HG03571 (cell line): Measurements from ENCODE around the gene MARVELD3.
"Not testable (repeated sequence)": the region's sequence is repeated elsewhere in the genome, so short reads cannot be mapped to it uniquely, and the experiment has no call there.

Experiments used
- ATAC-seq: cut with Tn5 transposase; IDR thresholded peaks from one replicate; pipeline ENCODE4 v1.9.1; 2021; ENCODE audit not compliant: unreplicated experiment

The MARVELD3 gene, protein sequence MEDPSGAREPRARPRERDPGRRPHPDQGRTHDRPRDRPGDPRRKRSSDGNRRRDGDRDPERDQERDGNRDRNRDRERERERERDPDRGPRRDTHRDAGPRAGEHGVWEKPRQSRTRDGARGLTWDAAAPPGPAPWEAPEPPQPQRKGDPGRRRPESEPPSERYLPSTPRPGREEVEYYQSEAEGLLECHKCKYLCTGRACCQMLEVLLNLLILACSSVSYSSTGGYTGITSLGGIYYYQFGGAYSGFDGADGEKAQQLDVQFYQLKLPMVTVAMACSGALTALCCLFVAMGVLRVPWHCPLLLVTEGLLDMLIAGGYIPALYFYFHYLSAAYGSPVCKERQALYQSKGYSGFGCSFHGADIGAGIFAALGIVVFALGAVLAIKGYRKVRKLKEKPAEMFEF

DNA sequence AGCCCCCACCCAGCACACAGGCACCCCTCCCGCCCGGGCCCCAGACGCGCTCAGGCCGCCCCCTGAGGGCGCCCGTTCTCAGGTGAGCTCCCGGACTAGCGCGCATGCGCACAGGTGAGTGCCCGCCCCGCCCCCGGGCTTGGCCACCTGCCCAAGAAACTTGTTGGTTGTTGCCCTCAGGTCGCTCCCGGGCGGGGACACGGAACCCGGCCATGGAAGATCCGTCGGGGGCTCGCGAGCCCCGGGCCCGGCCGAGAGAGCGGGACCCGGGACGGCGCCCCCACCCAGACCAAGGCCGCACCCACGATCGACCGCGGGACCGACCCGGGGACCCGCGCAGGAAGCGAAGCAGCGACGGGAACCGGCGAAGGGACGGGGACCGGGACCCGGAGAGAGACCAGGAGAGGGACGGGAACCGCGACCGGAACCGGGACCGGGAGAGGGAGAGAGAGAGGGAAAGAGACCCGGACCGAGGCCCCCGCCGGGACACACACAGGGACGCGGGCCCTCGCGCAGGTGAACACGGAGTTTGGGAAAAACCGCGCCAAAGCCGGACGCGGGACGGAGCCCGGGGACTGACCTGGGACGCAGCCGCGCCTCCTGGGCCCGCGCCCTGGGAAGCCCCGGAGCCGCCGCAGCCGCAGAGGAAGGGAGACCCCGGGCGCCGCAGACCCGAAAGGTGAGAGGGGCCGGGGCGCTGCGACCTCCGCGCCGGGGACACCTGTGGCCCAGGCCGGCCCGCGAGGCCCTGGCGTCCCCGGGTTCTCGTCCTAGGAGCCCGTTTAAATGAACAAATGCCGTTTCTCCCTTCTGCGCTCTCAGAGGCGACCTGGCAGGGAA, at the start of gene MARVELD3:
MARVELD3 (plus strand) TSS at position 167 of the 840 bp plus-strand sequence; CDS start at position 213, 46 bp downstream.
- no peak for ATAC-seq

DNA sequence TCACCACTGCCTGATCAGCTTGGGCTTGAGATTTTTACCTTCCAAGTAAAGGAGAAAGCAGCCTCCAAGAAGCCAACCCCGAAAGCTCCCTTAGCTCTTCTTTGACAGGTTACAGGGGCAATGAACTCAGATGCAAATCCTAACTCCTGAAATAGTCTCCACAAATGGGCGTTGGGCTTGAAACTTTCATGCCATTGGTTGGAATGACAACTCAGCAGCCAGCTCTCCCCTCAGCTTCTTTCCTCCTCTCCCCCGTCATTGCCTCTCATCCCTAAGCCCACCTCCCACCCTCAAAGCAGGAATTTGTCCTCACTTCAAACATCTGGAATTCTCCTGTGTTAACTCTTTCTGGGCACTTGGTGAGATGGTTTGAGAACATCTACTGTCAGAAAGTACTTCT, 49.0 kb upstream of the MARVELD3 start, which contains the start of gene TAT:
TAT (minus strand) TSS at position 122 of the 400 bp plus-strand sequence. CDS start 677 bp downstream, outside the sequence.
- ATAC-seq: no peak

- not testable (repeated sequence) for ATAC-seq
These were observed 43.5 kb upstream of the MARVELD3 start for GRCh38 chr16:71582553-71582848.

GRCh38 chr16:71584543-71585317, 41.3 kb upstream of the MARVELD3 start:
- ATAC-seq: no peak

DNA sequence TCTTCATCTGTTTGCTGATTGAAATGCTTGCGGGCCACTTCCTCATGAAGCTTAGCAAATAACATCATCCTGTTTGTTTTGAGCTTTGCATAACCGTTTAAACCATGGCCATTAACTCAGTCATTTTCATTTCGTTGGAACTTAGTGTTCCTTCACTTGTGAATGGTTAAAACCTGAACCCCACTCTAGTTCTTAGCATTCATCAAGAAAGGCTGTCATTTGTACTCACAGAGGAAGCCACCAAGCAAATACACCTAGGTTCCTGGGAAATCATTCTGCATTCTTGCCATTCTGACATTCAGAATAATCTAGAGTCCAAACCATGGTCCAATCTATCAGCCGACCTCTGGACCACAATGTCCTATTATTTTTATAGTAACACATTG, 40.7 kb upstream of the MARVELD3 start:
- ATAC-seq: no peak

- ATAC-seq: not testable (repeated sequence)
These were observed 36.6 kb upstream of the MARVELD3 start for GRCh38 chr16:71589334-71589733.

DNA sequence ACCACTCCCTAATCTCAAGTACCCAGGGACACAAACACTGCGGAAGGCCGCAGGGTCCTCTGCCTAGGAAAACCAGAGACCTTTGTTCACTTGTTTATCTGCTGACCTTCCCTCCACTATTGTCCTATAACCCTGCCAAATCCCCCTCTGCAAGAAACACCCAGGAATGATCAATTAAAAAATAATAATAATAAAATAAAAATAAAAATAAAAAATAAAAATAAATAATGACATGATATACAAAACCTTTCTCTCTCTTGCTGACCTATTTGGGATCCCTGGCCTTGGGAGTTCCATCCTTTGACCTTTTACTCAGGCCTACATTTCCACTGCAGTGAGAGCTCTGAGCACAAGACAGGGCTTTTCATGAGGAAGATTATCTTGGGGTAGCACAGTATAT, 35.9 kb upstream of the MARVELD3 start:
- not testable (repeated sequence) for ATAC-seq

GRCh38 chr16:71590584-71590983, 35.4 kb upstream of the MARVELD3 start:
- ATAC-seq: no peak

GRCh38 chr16:71591917-71592316, 34.1 kb upstream of the MARVELD3 start:
- ATAC-seq: no peak

DNA sequence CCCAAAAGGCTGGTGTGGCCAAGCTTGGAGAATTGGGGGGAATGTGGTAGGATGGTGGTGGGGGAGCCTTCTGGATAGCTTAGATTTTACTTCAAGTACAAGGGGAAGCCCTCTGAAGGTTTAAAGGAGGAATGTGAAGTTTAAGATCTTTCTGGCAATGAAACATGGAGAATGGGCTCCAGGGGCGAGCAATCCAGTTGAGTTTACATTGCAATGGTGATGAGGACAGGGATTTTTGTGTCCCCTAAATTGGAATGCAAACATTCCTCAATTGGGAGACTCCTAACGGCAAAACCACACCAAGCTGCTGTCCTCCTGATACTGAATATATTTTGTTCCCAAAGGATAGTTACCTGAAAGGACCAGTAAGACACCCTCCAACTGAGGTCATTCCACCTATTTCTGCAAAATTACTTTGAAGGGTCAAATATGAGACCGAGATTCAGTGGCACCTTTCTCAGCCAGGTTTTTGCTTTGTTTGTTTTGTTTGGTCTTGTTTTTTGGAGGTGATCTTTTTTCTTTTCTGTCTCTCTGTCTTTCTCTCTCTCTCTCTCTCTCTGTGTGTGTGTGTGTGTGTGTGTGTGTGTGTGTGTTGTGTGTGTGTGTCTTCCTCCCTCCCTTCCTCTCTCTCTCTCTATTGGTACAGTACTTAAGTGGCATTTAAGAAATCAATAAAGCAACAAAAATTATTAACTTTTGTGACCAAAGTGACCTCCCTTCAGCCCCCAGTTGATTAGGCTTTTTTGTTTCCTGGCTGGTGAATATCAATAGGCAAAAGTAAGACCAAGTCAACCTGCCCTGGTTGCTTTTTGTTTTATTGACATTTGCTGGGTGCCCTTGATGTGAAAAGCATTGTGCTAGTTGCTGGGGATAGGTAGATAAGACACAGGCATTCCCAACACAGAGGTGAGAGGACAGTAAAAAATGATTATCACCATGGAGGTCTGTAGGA, 32.7 kb upstream of the MARVELD3 start:
- no peak for ATAC-seq

DNA sequence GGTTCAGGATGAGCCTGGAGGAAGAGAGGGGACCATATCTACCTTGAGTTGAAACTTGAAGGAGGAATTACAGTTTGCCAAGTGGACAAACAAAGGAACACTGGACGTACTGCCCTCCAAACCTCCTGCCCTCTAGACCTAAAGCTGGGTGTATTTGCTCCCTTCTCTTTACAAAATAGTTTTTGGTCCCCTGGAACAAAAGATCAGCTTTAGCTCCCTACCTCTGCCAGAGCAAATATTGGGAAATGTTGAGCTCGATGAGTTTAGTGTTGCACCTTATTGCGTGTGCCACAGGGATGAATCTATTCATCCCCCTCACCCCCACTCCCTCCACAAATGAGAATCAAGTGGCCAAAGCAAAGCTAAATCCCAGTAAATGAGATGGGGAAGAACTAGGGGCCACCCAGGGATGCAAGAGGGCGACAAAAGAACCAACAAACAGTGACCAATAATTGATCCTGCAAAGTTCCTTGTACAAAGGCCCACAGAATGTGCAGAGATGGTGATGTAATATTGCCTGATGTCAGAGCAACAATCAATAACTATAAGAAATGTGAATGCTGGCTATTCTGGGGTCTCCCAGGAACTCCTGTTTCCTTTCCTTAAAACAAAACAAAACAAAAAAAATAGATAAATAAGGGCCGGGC, 31.9 kb upstream of the MARVELD3 start:
- no peak for ATAC-seq

GRCh38 chr16:71595340-71595826, 30.6 kb upstream of the MARVELD3 start:
- ATAC-seq: not testable (repeated sequence)

GRCh38 chr16:71598426-71598825, 27.6 kb upstream of the MARVELD3 start:
- ATAC-seq: not testable (repeated sequence)

DNA sequence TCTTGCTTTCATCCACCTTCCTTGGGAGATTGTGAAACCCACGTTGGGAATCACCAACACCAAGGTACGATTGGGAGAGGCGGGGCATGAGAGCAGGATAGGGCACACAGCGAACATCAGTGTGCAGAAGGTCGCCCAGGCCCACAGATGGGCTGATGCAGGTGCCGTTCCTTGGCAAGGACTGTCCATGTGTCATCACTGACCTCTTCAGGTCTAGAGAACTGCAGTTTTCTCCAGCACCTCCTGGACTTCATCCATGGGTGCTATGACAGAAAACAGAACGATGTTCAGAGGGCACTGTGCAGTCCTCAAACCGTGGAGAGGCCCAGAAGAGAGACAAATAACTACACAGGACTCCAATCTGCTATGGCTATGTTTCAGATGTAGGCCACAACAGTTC, 25.2 kb upstream of the MARVELD3 start:
- no peak for ATAC-seq

- ATAC-seq: no peak
These were observed 16.9 kb upstream of the MARVELD3 start for GRCh38 chr16:71609066-71609465.

GRCh38 chr16:71610447-71610846, 15.5 kb upstream of the MARVELD3 start:
- ATAC-seq: no peak

GRCh38 chr16:71610936-71611871, 14.8 kb upstream of the MARVELD3 start:
- ATAC-seq: peak; percentile 40

- ATAC-seq: not testable (repeated sequence)
These were observed 11.0 kb upstream of the MARVELD3 start for GRCh38 chr16:71614956-71615355.
